GM15510 (cell line): ENCODE results near the gene EBF3.

Experiments
- POLR2A ChIP-seq: IDR thresholded peaks from 3 replicates; pipeline ENCODE4 v1.6.1; 2011; ENCODE audit warnings: borderline replicate concordance; ENCODE audit not compliant: insufficient read length; ENCODE audit errors: extremely low read depth

EBF3 gene

GRCh38 chr10:129935867-129936152 is 28.3 kb downstream of the EBF3 start:
- TF ChIP-seq POLR2A: no peak

- no peak for TF ChIP-seq POLR2A
Measured at GRCh38 chr10:129935102-129935866, 28.8 kb downstream of the EBF3 start.

GRCh38 chr10:129934196-129934925 is 29.7 kb downstream of the EBF3 start:
- no peak for TF ChIP-seq POLR2A

GRCh38 chr10:129933456-129934092 is 30.5 kb downstream of the EBF3 start:
- TF ChIP-seq POLR2A: no peak

- no peak for TF ChIP-seq POLR2A
Measured at GRCh38 chr10:129932751-129933433, 31.2 kb downstream of the EBF3 start.

- TF ChIP-seq POLR2A: no peak
Measured at GRCh38 chr10:129932182-129932581, 31.9 kb downstream of the EBF3 start.

- TF ChIP-seq POLR2A: no peak
Measured at GRCh38 chr10:129929343-129930292, 34.5 kb downstream of the EBF3 start.

- TF ChIP-seq POLR2A: no peak
Measured at GRCh38 chr10:129927351-129928120, 36.5 kb downstream of the EBF3 start.

- no peak for TF ChIP-seq POLR2A
Measured at GRCh38 chr10:129926066-129927055, 37.7 kb downstream of the EBF3 start.

- no peak for TF ChIP-seq POLR2A
Measured at GRCh38 chr10:129924375-129925085, 39.5 kb downstream of the EBF3 start.

GRCh38 chr10:129922598-129923123 is 41.4 kb downstream of the EBF3 start:
- no peak for TF ChIP-seq POLR2A
